ENCODE data around the gene ISCA2.

ISCA2 gene

DNA sequence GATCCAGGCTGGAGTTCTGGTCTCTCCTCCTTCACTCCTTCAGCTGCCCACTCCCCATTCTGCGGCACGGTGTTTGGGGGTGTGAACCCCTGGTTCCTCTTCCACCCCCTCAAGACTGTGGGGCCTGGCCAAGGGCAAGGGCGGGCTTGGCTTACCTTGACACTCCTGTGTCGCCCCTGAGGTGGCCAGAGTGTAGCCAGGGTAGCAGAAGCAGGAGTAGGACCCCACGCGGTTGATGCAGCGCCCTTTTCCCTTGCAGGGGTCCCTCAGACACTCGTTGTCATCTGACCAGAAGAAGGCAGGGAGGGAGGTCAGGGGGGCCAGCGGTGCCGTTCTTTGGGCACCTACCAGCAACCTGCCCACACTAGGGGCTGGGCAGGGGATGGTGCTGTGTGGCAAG is 28.2 kb downstream of the ISCA2 start:
- H3K4me3 ChIP-seq (ENCODE audit: low read depth, low read length): no peak overlapping the region
- TF ChIP-seq, protein P1, sequence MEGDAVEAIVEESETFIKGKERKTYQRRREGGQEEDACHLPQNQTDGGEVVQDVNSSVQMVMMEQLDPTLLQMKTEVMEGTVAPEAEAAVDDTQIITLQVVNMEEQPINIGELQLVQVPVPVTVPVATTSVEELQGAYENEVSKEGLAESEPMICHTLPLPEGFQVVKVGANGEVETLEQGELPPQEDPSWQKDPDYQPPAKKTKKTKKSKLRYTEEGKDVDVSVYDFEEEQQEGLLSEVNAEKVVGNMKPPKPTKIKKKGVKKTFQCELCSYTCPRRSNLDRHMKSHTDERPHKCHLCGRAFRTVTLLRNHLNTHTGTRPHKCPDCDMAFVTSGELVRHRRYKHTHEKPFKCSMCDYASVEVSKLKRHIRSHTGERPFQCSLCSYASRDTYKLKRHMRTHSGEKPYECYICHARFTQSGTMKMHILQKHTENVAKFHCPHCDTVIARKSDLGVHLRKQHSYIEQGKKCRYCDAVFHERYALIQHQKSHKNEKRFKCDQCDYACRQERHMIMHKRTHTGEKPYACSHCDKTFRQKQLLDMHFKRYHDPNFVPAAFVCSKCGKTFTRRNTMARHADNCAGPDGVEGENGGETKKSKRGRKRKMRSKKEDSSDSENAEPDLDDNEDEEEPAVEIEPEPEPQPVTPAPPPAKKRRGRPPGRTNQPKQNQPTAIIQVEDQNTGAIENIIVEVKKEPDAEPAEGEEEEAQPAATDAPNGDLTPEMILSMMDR (IDR thresholded peaks at IDR 0.05; ENCODE audit: low read depth, low read length, missing control alignments): no peak
- DNase-seq (ENCODE audit: low read depth): no peak

DNA sequence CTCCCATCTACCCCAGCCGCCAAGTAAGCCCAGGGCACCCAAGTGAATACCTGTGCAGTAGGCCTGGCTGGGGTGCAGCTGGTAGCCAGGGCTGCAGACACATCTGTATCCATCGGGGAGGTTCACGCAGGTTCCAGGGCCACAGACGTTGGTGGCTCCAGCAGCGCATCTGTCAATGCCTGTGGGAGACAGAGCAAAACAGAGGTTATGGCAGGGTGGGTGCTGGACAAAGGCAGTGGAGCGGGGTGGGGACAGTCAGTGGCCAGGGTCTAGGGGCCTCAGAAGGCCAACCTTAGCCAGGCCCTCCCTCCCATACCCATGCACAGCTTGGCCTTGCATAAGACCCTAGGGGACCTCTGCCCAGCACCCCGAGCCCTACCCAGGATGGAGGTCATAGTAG is 29.2 kb downstream of the ISCA2 start:
- no peak overlapping the region for H3K4me3 ChIP-seq (ENCODE audit: low read depth, low read length)
- DNase-seq (ENCODE audit: low read depth): no peak
- TF ChIP-seq, protein P1 (IDR thresholded peaks at IDR 0.05; ENCODE audit: low read depth, low read length, missing control alignments): no peak

DNA sequence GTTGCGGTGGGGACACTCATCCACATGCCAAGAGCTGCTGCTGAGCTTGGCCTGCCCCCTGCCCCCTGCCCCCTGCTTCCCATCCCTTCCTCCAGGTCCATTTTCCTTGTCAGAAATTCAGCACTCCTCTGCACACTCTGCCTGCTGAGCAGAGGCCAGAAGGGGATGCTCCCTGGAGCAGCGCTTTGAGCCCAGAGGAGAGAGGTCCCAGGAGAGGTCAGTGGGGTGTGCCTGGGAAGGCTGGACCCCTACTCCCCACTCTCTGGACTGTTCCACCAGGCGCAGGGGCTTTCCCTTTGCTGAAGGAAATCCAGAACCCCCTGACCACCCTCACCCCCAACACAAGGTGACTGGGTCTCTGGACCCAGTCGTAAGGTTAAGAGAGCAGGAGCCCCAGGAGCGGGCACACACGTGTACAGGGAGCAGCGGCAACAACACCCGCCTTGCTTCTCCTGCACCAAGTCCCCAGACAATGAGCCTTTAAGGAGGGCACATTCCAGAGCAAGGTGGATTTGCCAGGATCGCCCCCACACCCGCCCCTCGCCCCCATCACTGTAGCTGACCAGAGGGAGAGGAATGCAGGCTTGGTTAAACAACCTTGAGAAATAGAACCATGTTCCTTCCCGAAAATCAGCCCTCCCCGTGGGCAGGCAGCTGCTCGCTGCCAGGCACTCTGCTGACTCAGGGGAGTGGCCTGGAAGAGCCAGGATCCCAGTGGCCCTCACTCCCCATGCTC is 30.7 kb downstream of the ISCA2 start:
- H3K4me3 ChIP-seq (ENCODE audit: low read depth, low read length): no peak overlapping the region
- TF ChIP-seq, protein P1 (IDR thresholded peaks at IDR 0.05; ENCODE audit: low read depth, low read length, missing control alignments): no peak
- no peak for DNase-seq (ENCODE audit: low read depth)

DNA sequence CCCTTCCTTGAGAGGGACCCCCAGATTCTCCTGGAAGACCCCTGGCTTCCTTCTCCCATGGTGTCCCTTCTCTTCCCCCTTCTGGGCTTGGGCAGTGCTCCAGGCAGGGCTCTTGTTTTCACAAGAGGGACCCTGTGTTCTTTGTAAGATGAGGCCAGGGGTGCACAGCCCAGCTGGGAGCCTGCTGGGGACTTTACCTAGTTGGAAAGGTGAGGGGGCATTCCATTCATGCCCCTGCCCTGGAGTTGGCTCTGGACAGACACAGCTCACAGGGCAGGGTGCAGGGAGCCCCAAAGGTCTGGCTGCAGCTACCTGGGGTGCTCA is 31.2 kb downstream of the ISCA2 start:
- TF ChIP-seq, protein P1 (IDR thresholded peaks at IDR 0.05; ENCODE audit: low read depth, low read length, missing control alignments): no peak
- no peak for DNase-seq (ENCODE audit: low read depth)
- H3K4me3 ChIP-seq (ENCODE audit: low read depth, low read length): no peak overlapping the region

DNA sequence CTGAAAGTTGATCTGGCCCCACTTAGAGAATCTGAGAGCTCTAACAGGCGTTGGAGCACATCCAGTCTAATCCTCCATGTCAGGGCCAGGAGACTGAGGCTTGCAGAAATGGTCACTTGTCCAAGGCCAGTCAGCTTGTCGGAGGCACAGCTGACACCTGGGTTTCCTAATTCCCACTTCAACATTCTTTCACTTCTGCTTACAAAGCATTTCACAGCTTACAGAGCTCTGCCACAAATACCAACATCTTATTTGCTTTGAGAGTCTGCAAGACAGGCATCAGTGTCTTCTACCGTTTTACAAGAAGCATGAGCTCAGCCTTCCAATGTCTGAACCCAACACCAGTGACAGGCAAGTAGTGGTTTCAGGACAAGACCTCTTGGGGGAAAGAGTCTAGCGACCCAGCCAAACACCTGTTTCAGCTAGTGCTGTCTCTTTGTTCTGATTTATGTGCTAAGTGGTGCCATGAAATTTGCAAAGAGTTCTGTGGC is 31.8 kb downstream of the ISCA2 start:
- no peak overlapping the region for H3K4me3 ChIP-seq (ENCODE audit: low read depth, low read length)
- TF ChIP-seq, protein P1 (IDR thresholded peaks at IDR 0.05; ENCODE audit: low read depth, low read length, missing control alignments): no peak
- DNase-seq (ENCODE audit: low read depth): peak; percentile 10

DNA sequence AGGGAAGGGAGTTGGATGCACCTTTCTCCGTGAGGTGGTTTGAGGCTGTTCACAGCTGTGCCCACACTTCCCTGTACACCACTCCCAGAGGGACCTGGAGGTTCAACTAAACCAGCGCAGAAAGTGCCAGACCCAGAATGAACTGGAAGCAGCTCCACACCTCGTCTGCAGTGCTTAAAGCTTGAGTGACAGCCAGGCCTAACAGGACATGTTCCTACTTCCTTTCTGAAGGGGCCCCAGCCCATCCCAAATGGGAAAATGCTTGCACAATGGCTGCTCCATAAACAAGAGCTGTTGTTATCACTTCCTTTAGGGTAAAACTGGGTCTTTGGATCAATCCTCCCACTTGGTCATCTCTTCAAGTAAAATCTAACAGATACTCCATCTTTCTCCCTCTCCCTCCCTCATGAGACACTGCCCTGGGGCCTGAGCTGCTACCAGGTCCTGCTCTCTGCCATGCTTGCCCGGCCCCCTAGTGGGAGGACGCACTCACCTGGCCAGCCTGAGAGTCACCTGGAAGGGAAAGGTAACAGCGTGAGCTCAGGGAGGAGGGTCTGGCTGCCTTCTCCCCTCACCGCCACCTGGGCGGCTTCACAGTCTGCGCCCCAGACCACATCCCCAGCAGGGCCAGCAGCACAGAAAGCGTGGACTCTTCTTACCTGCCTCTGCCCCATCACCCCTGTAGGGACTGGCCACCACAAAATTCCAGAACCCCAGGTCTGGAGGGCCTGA is 33.5 kb downstream of the ISCA2 start:
- no peak overlapping the region for H3K4me3 ChIP-seq (ENCODE audit: low read depth, low read length)
- DNase-seq (ENCODE audit: low read depth): no peak
- TF ChIP-seq, protein P1 (IDR thresholded peaks at IDR 0.05; ENCODE audit: low read depth, low read length, missing control alignments): peak; percentile 5
